Sigmoid colon (tissue), 4 donors: ENCODE measurements around the gene CCNG2.

Experiments used
- POLR2A ChIP-seq, 2 donors: fragments of 450-650 bp; IDR thresholded peaks; one replicate each; pipeline ENCODE4 v1.6.1; 2016; ENCODE audit warnings: antibody characterized with exemption in 2 of 2, mild to moderate bottlenecking in 2 of 2, moderate library complexity in 2 of 2
- POLR2AphosphoS5 ChIP-seq, 4 donors: sonication (generic); formaldehyde crosslinking; IDR thresholded peaks; one replicate each; pipeline ENCODE4 v1.6.1; 2017; ENCODE audit warnings: antibody characterized with exemption in 4 of 4
- TF ChIP-seq, protein P1 (sequence below), 4 experiments: fragments of 450-650 bp in 3 of 4; fragments of 200-600 bp in 1 of 4; IDR thresholded peaks; one replicate each; pipeline ENCODE4 v1.5.1; 2016 to 2019; ENCODE audit warnings: antibody characterized with exemption in 4 of 4, mild to moderate bottlenecking in 3 of 4, moderate library complexity in 2 of 4

DNA sequence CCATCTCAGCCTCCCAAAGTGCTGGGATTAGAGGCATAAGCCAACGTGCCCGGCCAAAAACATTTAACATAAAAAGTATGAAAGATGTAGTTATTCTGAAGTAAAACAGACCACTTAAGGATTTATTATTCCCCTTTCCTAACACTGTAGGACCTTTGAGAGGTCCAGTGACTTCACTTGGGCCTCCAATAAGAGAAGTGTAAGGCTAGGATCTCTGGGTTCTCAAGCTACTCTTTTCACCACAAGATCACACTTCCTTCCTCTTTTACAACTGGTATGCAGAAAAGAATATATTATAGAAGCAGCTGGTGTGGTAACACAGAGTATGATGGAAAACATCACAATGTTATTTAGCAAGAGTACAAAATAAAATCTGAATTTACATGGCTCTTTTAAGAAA, 30.2 kb upstream of the CCNG2 start:
- TF ChIP-seq, protein P1, sequence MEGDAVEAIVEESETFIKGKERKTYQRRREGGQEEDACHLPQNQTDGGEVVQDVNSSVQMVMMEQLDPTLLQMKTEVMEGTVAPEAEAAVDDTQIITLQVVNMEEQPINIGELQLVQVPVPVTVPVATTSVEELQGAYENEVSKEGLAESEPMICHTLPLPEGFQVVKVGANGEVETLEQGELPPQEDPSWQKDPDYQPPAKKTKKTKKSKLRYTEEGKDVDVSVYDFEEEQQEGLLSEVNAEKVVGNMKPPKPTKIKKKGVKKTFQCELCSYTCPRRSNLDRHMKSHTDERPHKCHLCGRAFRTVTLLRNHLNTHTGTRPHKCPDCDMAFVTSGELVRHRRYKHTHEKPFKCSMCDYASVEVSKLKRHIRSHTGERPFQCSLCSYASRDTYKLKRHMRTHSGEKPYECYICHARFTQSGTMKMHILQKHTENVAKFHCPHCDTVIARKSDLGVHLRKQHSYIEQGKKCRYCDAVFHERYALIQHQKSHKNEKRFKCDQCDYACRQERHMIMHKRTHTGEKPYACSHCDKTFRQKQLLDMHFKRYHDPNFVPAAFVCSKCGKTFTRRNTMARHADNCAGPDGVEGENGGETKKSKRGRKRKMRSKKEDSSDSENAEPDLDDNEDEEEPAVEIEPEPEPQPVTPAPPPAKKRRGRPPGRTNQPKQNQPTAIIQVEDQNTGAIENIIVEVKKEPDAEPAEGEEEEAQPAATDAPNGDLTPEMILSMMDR (IDR thresholded peaks at IDR 0.05), result no peak
- no peak for TF ChIP-seq POLR2A (IDR thresholded peaks at IDR 0.05)
- no peak for TF ChIP-seq POLR2AphosphoS5 (IDR thresholded peaks at IDR 0.05)
